Keratinocyte (primary cell): Measurements from ENCODE around the gene NT5C3A. TPM values are rescaled to one million over a fixed set of nuclear protein-coding genes. Genes with fewer than 3 reads are reported as not detected.
"Not testable (repeated sequence)": the region's sequence is repeated elsewhere in the genome, so short reads cannot be mapped to it uniquely, and the experiment has no call there.

Experiments
- DNase-seq: peaks from one replicate; pipeline ENCODE4 v3.0.0-alpha.2; 2011; ENCODE audit warnings: low read depth, missing footprints, low spot score
- FAIRE-seq: peaks from 2 replicates; lab custom pipeline; 2011; peaks lifted over from hg19 to GRCh38; lab: Jason Lieb, UNC
- H2AFZ ChIP-seq: 2 replicates; pipeline ENCODE4 v1.6.0; 2012; ENCODE audit warnings: low read length, control low read depth, inconsistent platforms; ENCODE audit not compliant: control insufficient read depth
- H3K27ac ChIP-seq: 2 replicates; pipeline ENCODE4 v1.5.1; 2011; ENCODE audit warnings: low read length; ENCODE audit not compliant: control insufficient read depth, insufficient read depth
- H3K27me3 ChIP-seq: 3 replicates; pipeline ENCODE4 v1.6.0; 2011; ENCODE audit warnings: low read length; ENCODE audit not compliant: control insufficient read depth, insufficient read depth; ENCODE audit errors: extremely low read depth
- H3K36me3 ChIP-seq, 2 experiments: 2 replicates in 1 of 2; 3 replicates in 1 of 2; pipeline ENCODE4 v1.5.1; 2011; ENCODE audit warnings: low read length in 2 of 2, mild to moderate bottlenecking in 1 of 2; ENCODE audit not compliant: control insufficient read depth in 2 of 2, insufficient read depth in 2 of 2; ENCODE audit errors: extremely low read depth in 1 of 2
- H3K4me1 ChIP-seq: 3 replicates; pipeline ENCODE4 v1.5.1; 2011; ENCODE audit warnings: low read length; ENCODE audit not compliant: control insufficient read depth, insufficient read depth; ENCODE audit errors: extremely low read depth
- H3K4me2 ChIP-seq: 3 replicates; pipeline ENCODE4 v1.6.0; 2011; ENCODE audit warnings: low read depth, low read length; ENCODE audit not compliant: control insufficient read depth, insufficient read depth; ENCODE audit errors: extremely low read depth
- H3K4me3 ChIP-seq, 3 experiments: fragments of 200-600 bp in 1 of 3; sonication (generic) in 1 of 3; 2 replicates in 2 of 3; 3 replicates in 1 of 3; pipeline ENCODE4 v1.5.1; 2011 to 2016; ENCODE audit warnings: low read length in 3 of 3, mild to moderate bottlenecking in 3 of 3, control low read depth in 2 of 3, inconsistent platforms in 1 of 3, low read depth in 1 of 3, mixed read lengths in 1 of 3, mixed run types in 1 of 3, moderate library complexity in 1 of 3; ENCODE audit not compliant: control insufficient read depth in 2 of 3, insufficient read depth in 2 of 3; ENCODE audit errors: extremely low read depth in 1 of 3
- H3K79me2 ChIP-seq: 2 replicates; pipeline ENCODE4 v1.6.0; 2012; ENCODE audit warnings: low read length; ENCODE audit not compliant: control insufficient read depth, insufficient read depth
- H3K9ac ChIP-seq: 3 replicates; pipeline ENCODE4 v1.6.0; 2011; ENCODE audit warnings: low read length; ENCODE audit not compliant: control insufficient read depth, insufficient read depth; ENCODE audit errors: extremely low read depth
- H3K9me1 ChIP-seq: 3 replicates; pipeline ENCODE4 v1.6.0; 2011; ENCODE audit warnings: low read length; ENCODE audit not compliant: control insufficient read depth, insufficient read depth; ENCODE audit errors: extremely low read depth
- H3K9me3 ChIP-seq: 2 replicates; pipeline ENCODE4 v1.5.1; 2012; ENCODE audit warnings: low read depth, low read length; ENCODE audit not compliant: control insufficient read depth
- H4K20me1 ChIP-seq: 3 replicates; pipeline ENCODE4 v1.6.0; 2011; ENCODE audit warnings: low read length; ENCODE audit not compliant: control insufficient read depth, insufficient read depth; ENCODE audit errors: extremely low read depth
- dilution Hi-C: fragments of 300-500 bp; cut with MboI; formaldehyde crosslinking; loops from one replicate; pipeline ENCODE4 v1.7.0; 2020; ENCODE audit warnings: low sequenced_read_pairs; ENCODE audit not compliant: extremely low pct_ligation_motif_present
- polyA plus RNA-seq, 5 experiments: library from polyadenylated mRNA; depleted of rRNA in 3 of 5; stranded (reverse) in 3 of 5; stranded (forward) in 1 of 5; unstranded in 1 of 5; fragments of >200 nt; gene quantifications; 1 replicate in 1 of 5; 2 replicates in 3 of 5; 3 replicates in 1 of 5; pipeline versions ENCODE4 v1.2.1 to v1.2.3, GENCODE V29; 2011 to 2012; ENCODE audit warnings: missing spikeins in 2 of 5, low read depth in 1 of 5, low replicate concordance in 1 of 5

NT5C3A gene
- polyA plus RNA-seq, 1 donor (not counting 4 experiments of a cell fraction or from before 2014, with no cell fraction given): 30.5 TPM

DNA sequence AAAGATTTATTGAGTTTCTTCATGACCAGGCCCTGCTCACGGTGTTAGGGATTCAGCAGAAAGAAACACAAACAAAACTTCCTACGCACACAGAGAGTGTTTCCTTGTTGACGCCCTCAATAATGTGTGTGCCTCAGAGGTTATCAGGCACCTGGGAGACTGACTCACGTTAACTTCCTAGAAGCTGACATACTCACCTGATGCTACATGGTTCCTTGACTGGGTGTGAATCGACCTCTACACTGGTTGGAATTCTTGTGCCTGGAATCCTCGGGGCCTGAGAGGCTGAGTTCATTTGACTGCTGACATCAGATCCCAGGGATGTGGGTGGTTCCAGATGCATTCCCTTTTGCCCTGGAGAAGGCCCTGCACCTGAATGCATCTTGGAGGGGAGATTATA, 69.8 kb downstream of the NT5C3A start:
- H3K27ac ChIP-seq, H3K9me1 ChIP-seq, H3K79me2 ChIP-seq, H3K4me2 ChIP-seq, H3K27me3 ChIP-seq, H2AFZ ChIP-seq, H3K36me3 ChIP-seq, H3K9me3 ChIP-seq, DNase-seq, H3K4me3 ChIP-seq, H4K20me1 ChIP-seq, H3K4me1 ChIP-seq, dilution Hi-C loops, H3K9ac ChIP-seq: not testable (repeated sequence)
- FAIRE-seq: peak; percentile 95

- H3K9me1 ChIP-seq, H4K20me1 ChIP-seq, H3K9me3 ChIP-seq, H3K4me2 ChIP-seq, H3K4me3 ChIP-seq, H3K27ac ChIP-seq, H3K79me2 ChIP-seq, dilution Hi-C loops, H3K4me1 ChIP-seq, DNase-seq, H3K9ac ChIP-seq, H3K27me3 ChIP-seq, H2AFZ ChIP-seq, H3K36me3 ChIP-seq: not testable (repeated sequence)
- peak; percentile 36 for FAIRE-seq
Measured at GRCh38 chr7:32991975-32992700, 70.4 kb downstream of the NT5C3A start.

DNA sequence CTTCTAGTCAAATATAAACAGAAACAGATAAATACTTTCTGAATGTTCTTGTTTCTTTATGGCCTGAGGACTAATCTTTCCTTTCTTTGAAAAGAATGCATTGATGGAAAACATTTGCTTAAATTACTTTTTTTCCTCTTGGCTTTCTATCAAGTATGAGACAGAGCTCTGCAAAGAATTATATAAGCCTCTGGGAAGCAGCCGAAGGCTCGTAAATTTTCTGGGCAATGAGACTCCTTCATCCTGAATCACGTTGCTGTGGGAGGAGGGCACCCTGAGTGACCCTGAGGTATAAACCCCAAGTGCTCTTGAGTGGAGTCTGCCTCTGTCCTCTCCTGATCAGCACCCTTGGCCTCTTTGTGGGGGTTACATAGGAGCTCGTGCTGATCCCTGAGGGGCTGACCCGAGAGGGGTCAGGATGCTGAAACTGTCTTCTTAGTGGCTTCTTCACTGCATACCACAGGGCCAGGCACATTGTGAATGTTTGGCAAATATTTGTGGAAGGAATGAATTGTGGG, 71.4 kb downstream of the NT5C3A start:
- H2AFZ ChIP-seq, H3K9me3 ChIP-seq, H3K4me3 ChIP-seq, H3K79me2 ChIP-seq, DNase-seq, dilution Hi-C loops, H3K4me2 ChIP-seq, H3K9ac ChIP-seq, H3K27me3 ChIP-seq, H3K36me3 ChIP-seq, H3K27ac ChIP-seq, H3K4me1 ChIP-seq, H4K20me1 ChIP-seq, H3K9me1 ChIP-seq: not testable (repeated sequence)
- FAIRE-seq: peak; percentile 20

- H3K9ac ChIP-seq, DNase-seq, H3K4me1 ChIP-seq, H3K4me2 ChIP-seq, H3K9me1 ChIP-seq, H3K27me3 ChIP-seq, H2AFZ ChIP-seq, dilution Hi-C loops, H3K4me3 ChIP-seq, H3K9me3 ChIP-seq, H4K20me1 ChIP-seq, H3K79me2 ChIP-seq, H3K36me3 ChIP-seq, H3K27ac ChIP-seq: not testable (repeated sequence)
- peak; percentile 77 for FAIRE-seq
Measured at GRCh38 chr7:32988148-32988547, 74.4 kb downstream of the NT5C3A start.

GRCh38 chr7:32979902-32980301, 82.7 kb downstream of the NT5C3A start:
- peak; percentile 56 for FAIRE-seq
- dilution Hi-C loops: not testable (repeated sequence)

More at GRCh38 chr7:32979902-32980301, 82.7 kb downstream of the NT5C3A start:
- H3K27me3 ChIP-seq, H4K20me1 ChIP-seq, H3K9me3 ChIP-seq, H3K9ac ChIP-seq, H3K36me3 ChIP-seq, H3K4me3 ChIP-seq, H3K79me2 ChIP-seq, DNase-seq, H3K9me1 ChIP-seq, H3K4me2 ChIP-seq, H2AFZ ChIP-seq: not testable (repeated sequence)
- H3K4me1 ChIP-seq: peaks cover 19% of the 10 kb centered on the region
- peak overlapping the region; percentile 89 for H3K27ac ChIP-seq
